WTC11 (cell line): ENCODE data around the gene SLU7. TPM values are rescaled to one million over a fixed set of nuclear protein-coding genes. Genes with fewer than 3 reads are reported as not detected.

Experiments used
- ATAC-seq: fragments of 200-7000 bp; cut with Tn5 transposase; 2 replicates; pipeline ENCODE4 v1.10.0; 2021; ENCODE audit warnings: mild to moderate bottlenecking, moderate library complexity
- CTCF ChIA-PET: fragments of 300-600 bp; sonication (Branson Sonifier 250); formaldehyde crosslinking; loops from one replicate; lab custom pipeline; 2021; ENCODE audit warnings: antibody characterized with exemption; lab: Charles Lee
- POLR2A ChIA-PET: fragments of 350-600 bp; sonication (Branson Sonifier 250); formaldehyde crosslinking; loops from one replicate; lab custom pipeline; 2021; ENCODE audit warnings: antibody characterized with exemption; lab: Charles Lee
- DNase-seq: peaks from one replicate; pipeline ENCODE4 v3.0.0; 2021; ENCODE audit warnings: low spot score
- H3K27ac Mint-ChIP-seq: 2 replicates; pipeline ENCODE4 v1.8.0; 2021; ENCODE audit warnings: mixed read lengths
- H3K27me3 Mint-ChIP-seq: 2 replicates; pipeline ENCODE4 v1.8.0; 2021; ENCODE audit warnings: low read depth, mild to moderate bottlenecking, moderate library complexity, mixed read lengths
- H3K36me3 Mint-ChIP-seq: 2 replicates; pipeline ENCODE4 v1.8.0; 2021; ENCODE audit warnings: mixed read lengths
- H3K4me1 Mint-ChIP-seq: 2 replicates; pipeline ENCODE4 v1.8.0; 2022; ENCODE audit warnings: mixed read lengths
- H3K4me3 Mint-ChIP-seq: 2 replicates; pipeline ENCODE4 v1.8.0; 2021; ENCODE audit warnings: mild to moderate bottlenecking, moderate library complexity, mixed read lengths
- H3K9me3 Mint-ChIP-seq: 2 replicates; pipeline ENCODE4 v1.8.0; 2021; ENCODE audit warnings: mixed read lengths
- ELF4 ChIP-seq: sonication (generic); formaldehyde crosslinking; IDR thresholded peaks from 2 replicates; pipeline ENCODE4 v1.8.1; 2022; ENCODE audit warnings: low read depth, mild to moderate bottlenecking, moderate library complexity, missing genetic modification reagents
- ESRRA ChIP-seq: sonication (generic); formaldehyde crosslinking; IDR thresholded peaks from 2 replicates; pipeline ENCODE4 v1.8.1; 2022; ENCODE audit warnings: mild to moderate bottlenecking, missing genetic modification reagents, borderline replicate concordance
- JUN ChIP-seq: sonication (generic); formaldehyde crosslinking; IDR thresholded peaks from 2 replicates; pipeline ENCODE4 v1.8.0; 2023; ENCODE audit warnings: mild to moderate bottlenecking, missing genetic modification reagents
- NFE2L1 ChIP-seq: sonication (generic); formaldehyde crosslinking; IDR thresholded peaks from 2 replicates; pipeline ENCODE4 v1.8.1; 2023; ENCODE audit warnings: missing genetic modification reagents
- PRRX2 ChIP-seq: fragments of 250-450 bp; sonication (Bioruptor Pico); IDR thresholded peaks from 2 replicates; pipeline ENCODE4 v1.8.0; 2021; ENCODE audit warnings: mild to moderate bottlenecking
- RELA ChIP-seq: sonication (generic); formaldehyde crosslinking; IDR thresholded peaks from 2 replicates; pipeline ENCODE4 v1.8.1; 2022; ENCODE audit warnings: missing genetic modification reagents, mild to moderate bottlenecking, borderline replicate concordance
- TCF7 ChIP-seq: sonication (generic); formaldehyde crosslinking; IDR thresholded peaks from 2 replicates; pipeline ENCODE4 v1.8.0; 2022; ENCODE audit warnings: mild to moderate bottlenecking, low read depth, missing genetic modification reagents, moderate library complexity
- TEAD1 ChIP-seq: sonication (generic); formaldehyde crosslinking; IDR thresholded peaks from 2 replicates; pipeline ENCODE4 v1.8.0; 2022; ENCODE audit warnings: mild to moderate bottlenecking, missing genetic modification reagents
- TP53 ChIP-seq: sonication (generic); formaldehyde crosslinking; IDR thresholded peaks from 2 replicates; pipeline ENCODE4 v1.8.1; 2023; ENCODE audit warnings: mild to moderate bottlenecking, missing genetic modification reagents
- ZNF121 ChIP-seq: sonication (generic); formaldehyde crosslinking; IDR thresholded peaks from 2 replicates; pipeline ENCODE4 v1.8.0; 2023; ENCODE audit warnings: missing genetic modification reagents
- ZNF416 ChIP-seq: fragments of 250-450 bp; sonication (Bioruptor Pico); IDR thresholded peaks from 2 replicates; pipeline ENCODE4 v1.9.0; 2021; ENCODE audit warnings: mild to moderate bottlenecking, inconsistent platforms
- total RNA-seq: library from RNA; stranded (reverse); gene quantifications from 3 replicates; pipeline ENCODE4 v1.2.3, GENCODE V29; 2021
- TF ChIP-seq, protein P1 (sequence below): sonication (generic); formaldehyde crosslinking; IDR thresholded peaks from 2 replicates; pipeline ENCODE4 v1.8.1; 2022; ENCODE audit warnings: low read depth, mild to moderate bottlenecking, moderate library complexity, missing genetic modification reagents, borderline replicate concordance
- TF ChIP-seq, protein P2 (sequence below): fragments of 250-450 bp; sonication (Bioruptor Pico); conservative IDR thresholded peaks from 2 replicates; pipeline ENCODE4 v1.9.0; 2021; ENCODE audit warnings: mild to moderate bottlenecking
- TF ChIP-seq, protein P3 (sequence below): sonication (generic); formaldehyde crosslinking; IDR thresholded peaks from 2 replicates; pipeline ENCODE4 v1.8.0; 2023; ENCODE audit warnings: missing genetic modification reagents, mild to moderate bottlenecking, borderline replicate concordance
- TF ChIP-seq, protein P4 (sequence below): sonication (generic); formaldehyde crosslinking; conservative IDR thresholded peaks from 2 replicates; pipeline ENCODE4 v1.8.1; 2022; ENCODE audit warnings: mild to moderate bottlenecking, missing genetic modification reagents
- TF ChIP-seq, protein P5 (sequence below): sonication (generic); formaldehyde crosslinking; IDR thresholded peaks from 2 replicates; pipeline ENCODE4 v1.8.1; 2023; ENCODE audit warnings: mild to moderate bottlenecking, missing genetic modification reagents, moderate library complexity
- TF ChIP-seq, protein P6 (sequence below): fragments of 250-450 bp; sonication (Bioruptor Pico); IDR thresholded peaks from 2 replicates; pipeline ENCODE4 v1.9.0; 2021; ENCODE audit warnings: moderate library complexity, mild to moderate bottlenecking, inconsistent platforms, borderline replicate concordance

Gene SLU7
- total RNA-seq, 1 experiment from 2014 or later = 32.5 TPM

DNA sequence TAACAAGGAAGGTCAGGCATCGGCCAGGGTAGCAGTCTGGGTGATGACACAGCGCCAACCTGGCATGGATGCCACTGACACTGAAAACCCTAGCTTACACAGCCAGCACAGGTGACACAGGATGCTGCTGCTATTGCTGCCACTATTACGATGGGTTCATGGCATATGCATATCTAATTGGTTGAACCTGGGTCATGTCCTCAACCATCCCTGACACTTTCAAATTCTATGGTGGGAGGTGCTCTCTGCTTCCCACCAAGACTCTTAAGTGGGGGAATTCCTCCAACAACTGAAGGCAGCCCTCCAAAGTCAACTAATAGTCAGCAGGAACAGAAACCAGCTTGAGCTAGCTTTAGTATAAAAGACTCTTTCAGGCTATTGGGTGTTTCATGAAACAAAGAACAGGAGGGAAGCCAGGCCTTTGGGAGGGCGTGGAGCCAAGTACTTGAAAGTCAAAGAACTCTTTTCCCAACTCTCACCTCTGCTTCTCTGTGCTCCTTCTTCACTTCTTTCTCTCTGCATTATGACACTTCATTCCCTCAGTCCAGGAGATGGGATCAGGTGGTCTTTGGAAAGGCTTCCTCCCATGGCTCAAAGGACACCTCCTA is 24.0 kb upstream of the SLU7 start (continued):
- no peak for TF ChIP-seq NFE2L1 (CRISPR knock-in tag)
- no peak for TF ChIP-seq TP53 (CRISPR knock-in tag)
- no peak for TF ChIP-seq TEAD1 (CRISPR knock-in tag)
- TF ChIP-seq, protein P1, sequence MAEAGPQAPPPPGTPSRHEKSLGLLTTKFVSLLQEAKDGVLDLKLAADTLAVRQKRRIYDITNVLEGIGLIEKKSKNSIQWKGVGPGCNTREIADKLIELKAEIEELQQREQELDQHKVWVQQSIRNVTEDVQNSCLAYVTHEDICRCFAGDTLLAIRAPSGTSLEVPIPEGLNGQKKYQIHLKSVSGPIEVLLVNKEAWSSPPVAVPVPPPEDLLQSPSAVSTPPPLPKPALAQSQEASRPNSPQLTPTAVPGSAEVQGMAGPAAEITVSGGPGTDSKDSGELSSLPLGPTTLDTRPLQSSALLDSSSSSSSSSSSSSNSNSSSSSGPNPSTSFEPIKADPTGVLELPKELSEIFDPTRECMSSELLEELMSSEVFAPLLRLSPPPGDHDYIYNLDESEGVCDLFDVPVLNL (CRISPR knock-in tag) = no peak
- no peak for TF ChIP-seq ESRRA (CRISPR knock-in tag)
- no peak for TF ChIP-seq TCF7 (CRISPR knock-in tag)
- TF ChIP-seq ELF4 (CRISPR knock-in tag) = no peak
- TF ChIP-seq RELA (CRISPR knock-in tag) = no peak
- no peak for TF ChIP-seq JUN
- TF ChIP-seq, protein P2, sequence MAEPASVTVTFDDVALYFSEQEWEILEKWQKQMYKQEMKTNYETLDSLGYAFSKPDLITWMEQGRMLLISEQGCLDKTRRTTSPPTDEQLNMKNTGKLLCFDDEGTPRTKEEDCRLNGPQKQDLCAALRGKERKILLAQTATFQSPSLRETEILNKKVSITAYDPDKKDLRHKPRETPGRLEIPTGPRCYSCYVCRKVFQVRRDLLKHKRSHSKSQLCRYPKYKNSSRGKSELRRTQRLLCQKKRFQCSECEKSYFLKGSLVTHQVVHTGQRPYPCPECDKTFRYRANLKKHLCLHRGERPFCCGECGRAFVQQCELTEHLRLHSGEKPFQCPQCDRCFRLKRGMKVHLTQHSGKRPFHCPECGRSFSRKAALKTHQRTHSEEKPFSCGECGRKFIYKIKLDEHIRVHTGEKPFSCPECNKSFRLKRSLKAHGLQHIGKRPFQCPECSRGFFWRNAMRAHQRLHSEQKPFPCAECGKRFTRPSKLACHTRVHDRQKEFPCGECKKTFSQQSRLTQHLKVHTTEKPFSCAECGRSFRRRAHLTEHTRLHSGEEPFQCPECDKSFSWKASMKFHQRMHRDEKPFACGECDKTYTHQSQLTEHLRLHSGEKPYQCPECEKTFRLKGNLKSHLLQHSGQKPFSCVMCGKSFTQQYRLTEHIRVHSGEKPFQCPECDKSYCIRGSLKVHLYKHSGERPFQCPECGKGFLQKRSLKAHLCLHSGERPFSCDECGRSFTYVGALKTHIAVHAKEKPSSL (CRISPR knock-in tag) = no peak
- TF ChIP-seq, all 79 proteins: peak for 0

DNA sequence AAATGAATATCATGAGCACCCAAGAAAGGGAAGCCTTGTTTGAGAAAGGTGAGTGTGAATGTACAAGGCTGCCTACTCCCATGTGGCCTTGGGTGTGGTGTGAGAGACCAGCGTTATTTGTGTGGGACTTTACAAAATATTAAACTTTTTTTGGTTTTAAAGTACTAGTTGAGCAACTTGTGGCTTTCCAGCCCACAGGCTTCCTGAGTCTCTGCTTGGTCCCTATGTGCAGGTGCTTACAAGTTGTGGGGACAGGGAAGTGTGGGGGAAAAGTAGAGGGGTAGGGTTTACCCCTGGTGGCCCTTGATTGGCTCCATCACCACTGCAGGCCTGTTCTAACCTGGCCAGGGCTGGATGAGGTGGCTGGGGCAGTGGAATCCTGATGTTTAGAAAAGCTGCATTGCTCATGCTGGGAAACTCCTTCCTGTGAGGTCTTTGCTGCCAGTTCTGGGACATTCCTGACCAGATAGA is 22.5 kb upstream of the SLU7 start:
- TF ChIP-seq, protein P3, sequence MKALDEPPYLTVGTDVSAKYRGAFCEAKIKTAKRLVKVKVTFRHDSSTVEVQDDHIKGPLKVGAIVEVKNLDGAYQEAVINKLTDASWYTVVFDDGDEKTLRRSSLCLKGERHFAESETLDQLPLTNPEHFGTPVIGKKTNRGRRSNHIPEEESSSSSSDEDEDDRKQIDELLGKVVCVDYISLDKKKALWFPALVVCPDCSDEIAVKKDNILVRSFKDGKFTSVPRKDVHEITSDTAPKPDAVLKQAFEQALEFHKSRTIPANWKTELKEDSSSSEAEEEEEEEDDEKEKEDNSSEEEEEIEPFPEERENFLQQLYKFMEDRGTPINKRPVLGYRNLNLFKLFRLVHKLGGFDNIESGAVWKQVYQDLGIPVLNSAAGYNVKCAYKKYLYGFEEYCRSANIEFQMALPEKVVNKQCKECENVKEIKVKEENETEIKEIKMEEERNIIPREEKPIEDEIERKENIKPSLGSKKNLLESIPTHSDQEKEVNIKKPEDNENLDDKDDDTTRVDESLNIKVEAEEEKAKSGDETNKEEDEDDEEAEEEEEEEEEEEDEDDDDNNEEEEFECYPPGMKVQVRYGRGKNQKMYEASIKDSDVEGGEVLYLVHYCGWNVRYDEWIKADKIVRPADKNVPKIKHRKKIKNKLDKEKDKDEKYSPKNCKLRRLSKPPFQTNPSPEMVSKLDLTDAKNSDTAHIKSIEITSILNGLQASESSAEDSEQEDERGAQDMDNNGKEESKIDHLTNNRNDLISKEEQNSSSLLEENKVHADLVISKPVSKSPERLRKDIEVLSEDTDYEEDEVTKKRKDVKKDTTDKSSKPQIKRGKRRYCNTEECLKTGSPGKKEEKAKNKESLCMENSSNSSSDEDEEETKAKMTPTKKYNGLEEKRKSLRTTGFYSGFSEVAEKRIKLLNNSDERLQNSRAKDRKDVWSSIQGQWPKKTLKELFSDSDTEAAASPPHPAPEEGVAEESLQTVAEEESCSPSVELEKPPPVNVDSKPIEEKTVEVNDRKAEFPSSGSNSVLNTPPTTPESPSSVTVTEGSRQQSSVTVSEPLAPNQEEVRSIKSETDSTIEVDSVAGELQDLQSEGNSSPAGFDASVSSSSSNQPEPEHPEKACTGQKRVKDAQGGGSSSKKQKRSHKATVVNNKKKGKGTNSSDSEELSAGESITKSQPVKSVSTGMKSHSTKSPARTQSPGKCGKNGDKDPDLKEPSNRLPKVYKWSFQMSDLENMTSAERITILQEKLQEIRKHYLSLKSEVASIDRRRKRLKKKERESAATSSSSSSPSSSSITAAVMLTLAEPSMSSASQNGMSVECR = no peak
- TF ChIP-seq ZNF121 (CRISPR knock-in tag) = no peak
- TF ChIP-seq, protein P4, sequence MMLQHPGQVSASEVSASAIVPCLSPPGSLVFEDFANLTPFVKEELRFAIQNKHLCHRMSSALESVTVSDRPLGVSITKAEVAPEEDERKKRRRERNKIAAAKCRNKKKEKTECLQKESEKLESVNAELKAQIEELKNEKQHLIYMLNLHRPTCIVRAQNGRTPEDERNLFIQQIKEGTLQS (CRISPR knock-in tag) = no peak
- TF ChIP-seq, protein P1 (CRISPR knock-in tag) = no peak
- TF ChIP-seq, protein P5, sequence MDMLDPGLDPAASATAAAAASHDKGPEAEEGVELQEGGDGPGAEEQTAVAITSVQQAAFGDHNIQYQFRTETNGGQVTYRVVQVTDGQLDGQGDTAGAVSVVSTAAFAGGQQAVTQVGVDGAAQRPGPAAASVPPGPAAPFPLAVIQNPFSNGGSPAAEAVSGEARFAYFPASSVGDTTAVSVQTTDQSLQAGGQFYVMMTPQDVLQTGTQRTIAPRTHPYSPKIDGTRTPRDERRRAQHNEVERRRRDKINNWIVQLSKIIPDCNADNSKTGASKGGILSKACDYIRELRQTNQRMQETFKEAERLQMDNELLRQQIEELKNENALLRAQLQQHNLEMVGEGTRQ (CRISPR knock-in tag) = no peak
- TF ChIP-seq PRRX2 (CRISPR knock-in tag) = no peak
- TF ChIP-seq ZNF416 (CRISPR knock-in tag) = no peak
- TF ChIP-seq, protein P6, sequence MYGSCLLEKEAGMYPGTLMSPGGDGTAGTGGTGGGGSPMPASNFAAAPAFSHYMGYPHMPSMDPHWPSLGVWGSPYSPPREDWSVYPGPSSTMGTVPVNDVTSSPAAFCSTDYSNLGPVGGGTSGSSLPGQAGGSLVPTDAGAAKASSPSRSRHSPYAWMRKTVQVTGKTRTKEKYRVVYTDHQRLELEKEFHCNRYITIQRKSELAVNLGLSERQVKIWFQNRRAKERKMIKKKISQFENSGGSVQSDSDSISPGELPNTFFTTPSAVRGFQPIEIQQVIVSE (CRISPR knock-in tag) = no peak
- no peak for DNase-seq
- no peak for ATAC-seq
- no peaks in the 10 kb centered on the region for H3K9me3 Mint-ChIP-seq
- no peak overlapping the region for H3K27ac Mint-ChIP-seq
- CTCF ChIA-PET = interaction anchor here (1.1 kb wide), 1 partner anchor 26 kb away, joined by 3 read pairs; no protein-coding TSS in a partner anchor
- peaks cover 14% of the 10 kb centered on the region for H3K4me1 Mint-ChIP-seq
- H3K27me3 Mint-ChIP-seq = no peaks in the 10 kb centered on the region
- H3K36me3 Mint-ChIP-seq = no peaks in the 10 kb centered on the region
- no peak overlapping the region for H3K4me3 Mint-ChIP-seq
- POLR2A ChIA-PET = interaction anchor here (0.6 kb wide), 1 partner anchor 434 kb away, joined by 3 read pairs; no protein-coding TSS in a partner anchor
